Ovary (tissue), 9 donors: ENCODE measurements around the gene FBXO30. TPM values are rescaled to one million over a fixed set of nuclear protein-coding genes. Genes with fewer than 3 reads are reported as not detected.

Source experiments
- DNase-seq, 5 donors: peaks; one replicate each; pipeline ENCODE4 v3.0.0-alpha.2; 2019 to 2020
- H3K27ac ChIP-seq, 2 donors: fragments of 200-600 bp; one replicate each; pipeline versions ENCODE4 v1.5.1 to v1.8.0; 2019 to 2022
- H3K27me3 ChIP-seq: fragments of 200-600 bp; one replicate; pipeline ENCODE4 v1.8.0; 2022
- H3K36me3 ChIP-seq: fragments of 200-600 bp; sonication (generic); one replicate; pipeline ENCODE4 v1.5.1; 2019
- H3K4me1 ChIP-seq: one replicate; pipeline ENCODE4 v1.8.1; 2013; ENCODE audit warnings: mild to moderate bottlenecking, moderate library complexity; ENCODE audit not compliant: insufficient read depth
- H3K4me3 ChIP-seq: fragments of 200-600 bp; sonication (generic); one replicate; pipeline ENCODE4 v1.5.1; 2017
- H3K9me3 ChIP-seq, 2 donors: fragments of 200-600 bp in 1 of 2; sonication (generic) in 1 of 2; one replicate each; pipeline versions ENCODE4 v1.5.1 to v1.8.1; 2013 to 2019; ENCODE audit warnings: mild to moderate bottlenecking in 1 of 2, moderate library complexity in 1 of 2
- CTCF ChIP-seq, 3 donors: fragments of 450-650 bp in 2 of 3; fragments of 200-600 bp in 1 of 3; IDR thresholded peaks; one replicate each; pipeline versions ENCODE4 v1.5.1 to v1.8.0; 2016 to 2022; ENCODE audit warnings: antibody characterized with exemption in 3 of 3, mild to moderate bottlenecking in 1 of 3
- EP300 ChIP-seq: sonication (generic); formaldehyde crosslinking; IDR thresholded peaks from one replicate; pipeline ENCODE4 v1.6.1; 2017; ENCODE audit warnings: antibody characterized with exemption
- POLR2A ChIP-seq: fragments of 450-650 bp; IDR thresholded peaks from one replicate; pipeline ENCODE4 v1.6.1; 2017; ENCODE audit warnings: antibody characterized with exemption, mild to moderate bottlenecking, moderate library complexity
- WGBS, 3 donors: extraction: QIAGEN DNeasy Blood & Tissue Kit in 1 of 3; methylation state at CpG; one replicate each; pipeline versions ENCODE4 v1.1.5 to v1.1.7; 2013 to 2017; 5-methylcytosine and 5-hydroxymethylcytosine counted together
- intact Hi-C, 4 donors: fragments of 100-400 bp; cut with DNase I; formaldehyde crosslinking; loops; one replicate each; pipeline versions ENCODE4 v1.11.0 to v1.15.1; 2022 to 2023
- polyA plus RNA-seq, 2 donors: library from polyadenylated mRNA; stranded (reverse); fragments of 200-250 nt in 1 of 2; fragments of 350-450 nt in 1 of 2; fragmentation: Illumina TruSeq in 1 of 2; extraction: RNeasy Lipid Tissue Mini Kit (QIAGEN cat#74804) in 1 of 2; gene quantifications; one replicate each; pipeline ENCODE4 v1.2.3, GENCODE V29; 2013 to 2014
- total RNA-seq, 7 donors: library from RNA; depleted of rRNA in 2 of 7; stranded (reverse); fragments of >200 nt in 2 of 7; fragmentation: NEBNext Ultra II Directional in 3 of 7; extraction: Animal tissue kit (Norgen Biotek cat#: 25700) in 3 of 7; gene quantifications; one replicate each; pipeline versions ENCODE4 v1.1.0 to v1.2.4, GENCODE V29; 2016 to 2023
- donor health status: DM: no; HTN: no; CAD: no; lungs with moderate emphysema.
- donor health status: DM: no; HTN: no; CAD: no.
- donor health status: Bipolar disorder and iron deficiency.
- donor health status: DM: yes; HTN: yes; CAD: no.
- donor health status: DM: no; HTN: no; CAD: no.
- donor health status: DM: yes; HTN: yes; CAD: no.

FBXO30 gene
- total and polyA plus RNA-seq, 9 donors = 5.6 to 13.5 (median 9.6) TPM

DNA sequence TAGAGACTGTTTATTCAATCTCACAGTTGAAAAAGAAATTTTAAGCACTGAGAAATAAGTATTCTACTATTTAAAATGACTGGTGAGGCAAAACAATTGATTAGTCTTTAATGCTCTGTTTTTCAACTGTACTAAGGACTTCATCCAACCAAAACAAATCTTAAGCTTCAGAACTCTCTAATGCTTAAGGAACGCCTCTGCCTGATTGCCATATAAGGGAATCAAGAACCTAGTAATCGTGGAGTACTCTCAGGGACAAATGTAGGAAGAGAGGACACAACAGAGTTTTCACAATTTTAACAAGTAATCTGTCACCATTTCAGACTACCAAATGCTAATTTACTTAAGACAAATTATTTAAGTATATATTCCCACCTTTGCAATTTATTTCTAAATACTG is 16.1 kb downstream of the FBXO30 start:
- 2 to 8% (median 5%) methylated on average over 2 of the region's 2 CpGs for WGBS, 3 donors
- H3K36me3 ChIP-seq = no peaks in the 10 kb centered on the region
- no peak overlapping the region for H3K27ac ChIP-seq
- no peaks in the 10 kb centered on the region for H3K4me1 ChIP-seq
- H3K4me3 ChIP-seq = no peak overlapping the region
- intact Hi-C loops = no loop called here
- no peak for DNase-seq
- TF ChIP-seq POLR2A (no peak), EP300 (no peak), CTCF (IDR thresholded peaks at IDR 0.05) (no peak)
- no peaks in the 10 kb centered on the region for H3K27me3 ChIP-seq
- H3K9me3 ChIP-seq = no peaks in the 10 kb centered on the region

GRCh38 chr6:145789443-145789842 is 25.2 kb downstream of the FBXO30 start:
- TF ChIP-seq EP300 = no peak
- no peak for DNase-seq
- Histone ChIP-seq H3K36me3 (no peaks in the 10 kb centered on the region), H3K9me3 (peaks cover 0 to 9% of the 10 kb centered on the region in 2 donors), H3K27ac (no peak overlapping the region), H3K4me3 (no peak overlapping the region), H3K4me1 (no peaks in the 10 kb centered on the region), H3K27me3 (no peaks in the 10 kb centered on the region)
- 89 to 92% (median 91%) methylated on average over 3 of the region's 3 CpGs for WGBS, 3 donors
- intact Hi-C loops = no loop called here

GRCh38 chr6:145787688-145788087 is 26.9 kb downstream of the FBXO30 start:
- no peaks in the 10 kb centered on the region for H3K36me3 ChIP-seq
- TF ChIP-seq POLR2A (no peak), EP300 (no peak), CTCF (IDR thresholded peaks at IDR 0.05) (no peak)
- no peak for DNase-seq
- H3K4me1 ChIP-seq = no peaks in the 10 kb centered on the region
- H3K4me3 ChIP-seq = no peak overlapping the region
- no peak overlapping the region for H3K27ac ChIP-seq
- no peaks in the 10 kb centered on the region for H3K27me3 ChIP-seq
- 94 to 96% (median 95%) methylated on average over 3 of the region's 3 CpGs for WGBS, 3 donors
- intact Hi-C loops = no loop called here
- H3K9me3 ChIP-seq = peaks cover 0 to 9% of the 10 kb centered on the region in 2 donors

DNA sequence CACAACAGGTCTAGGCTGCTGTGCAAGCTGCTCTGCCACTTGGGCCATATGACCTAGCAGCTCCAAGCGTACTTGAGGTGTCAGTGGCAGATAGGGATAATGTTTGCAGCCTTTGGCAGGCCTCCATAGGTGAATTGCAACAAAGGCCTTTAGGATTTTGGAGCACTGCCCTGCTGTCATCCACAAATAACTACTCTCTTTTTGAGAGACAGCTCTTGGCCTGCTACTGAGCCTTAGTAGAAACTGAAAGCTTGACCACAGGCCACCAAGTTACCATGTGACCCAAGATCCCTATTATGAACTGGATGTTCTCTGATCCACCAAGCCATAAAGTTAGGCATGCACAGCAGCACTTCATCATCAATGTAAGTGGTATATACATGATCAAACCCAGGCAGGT is 29.9 kb downstream of the FBXO30 start:
- Histone ChIP-seq H3K36me3 (no peaks in the 10 kb centered on the region), H3K9me3 (no peaks in the 10 kb centered on the region), H3K27ac (no peak overlapping the region), H3K4me3 (no peak overlapping the region), H3K4me1 (no peaks in the 10 kb centered on the region), H3K27me3 (no peaks in the 10 kb centered on the region)
- DNase-seq = no peak
- intact Hi-C loops = no loop called here
- no peak for TF ChIP-seq POLR2A
- no peak for TF ChIP-seq EP300
- TF ChIP-seq CTCF (IDR thresholded peaks at IDR 0.05) = no peak
- 57 to 76% (median 75%) methylated on average over 1 of the region's 1 CpG for WGBS, 3 donors

- no peak overlapping the region for H3K4me3 ChIP-seq
- TF ChIP-seq EP300 = no peak
- TF ChIP-seq CTCF (IDR thresholded peaks at IDR 0.05) = no peak
- no peak for TF ChIP-seq POLR2A
- no peaks in the 10 kb centered on the region for H3K36me3 ChIP-seq
- DNase-seq = no peak
- no peaks in the 10 kb centered on the region for H3K9me3 ChIP-seq
- no peak overlapping the region for H3K27ac ChIP-seq
- H3K27me3 ChIP-seq = no peaks in the 10 kb centered on the region
- intact Hi-C loops = no loop called here
- 54 to 76% (median 66%) methylated on average over 5 of the region's 5 CpGs for WGBS, 3 donors
- no peaks in the 10 kb centered on the region for H3K4me1 ChIP-seq
Observed at GRCh38 chr6:145783796-145784195, 30.8 kb downstream of the FBXO30 start.
